GM18858 (cell line): ENCODE results near the gene DUSP14.

ENCODE experiments used
- ATAC-seq: cut with Tn5 transposase; IDR thresholded peaks from one replicate; pipeline ENCODE4 v1.9.1; 2021; ENCODE audit not compliant: unreplicated experiment

DUSP14 gene

DNA sequence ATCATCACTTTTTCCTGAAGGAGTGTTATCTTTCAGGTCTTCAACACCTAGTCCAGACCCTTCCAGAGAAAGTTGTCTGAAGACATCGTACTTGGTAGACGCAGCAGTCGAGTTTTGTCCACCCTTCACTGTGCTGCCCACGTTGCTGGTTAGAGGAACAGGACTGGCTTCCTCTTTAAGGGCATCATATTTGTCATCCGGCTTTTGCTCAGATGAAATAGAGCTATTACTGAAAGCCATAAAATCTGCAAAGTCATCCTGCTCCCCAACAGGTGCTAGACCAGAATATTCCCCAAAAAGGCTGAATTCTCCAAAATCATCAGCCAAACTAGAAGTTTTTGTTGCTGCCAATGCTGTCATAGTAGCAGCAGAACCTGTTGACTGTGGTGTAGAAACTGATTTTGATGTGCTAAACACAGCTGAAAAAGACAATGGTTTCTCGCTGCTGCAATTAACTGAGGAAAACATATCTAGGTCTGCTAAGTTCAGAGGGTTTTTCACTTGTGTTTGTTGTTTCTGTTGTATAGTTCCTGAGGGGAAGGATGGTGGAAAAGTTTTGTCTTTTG lies 63.8 kb downstream of the DUSP14 start:
- no peak for ATAC-seq

DNA sequence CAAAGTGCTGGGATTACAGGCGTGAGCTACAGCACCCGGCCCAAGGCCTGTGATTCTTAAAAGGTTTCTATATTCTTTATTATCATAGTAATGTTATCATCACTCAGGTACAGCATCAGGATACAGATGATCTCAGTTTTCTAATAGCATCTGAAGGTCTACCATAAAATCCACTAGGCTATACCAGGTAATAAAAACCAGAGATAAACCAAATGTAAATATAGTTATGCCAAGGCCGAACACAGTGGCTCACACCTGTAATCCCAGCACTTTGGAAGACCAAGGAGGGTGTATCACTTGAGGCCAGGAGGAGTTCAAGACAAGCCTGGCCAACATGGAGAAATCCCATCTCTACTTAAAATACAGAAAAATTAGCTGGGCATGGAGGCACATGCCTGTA lies 65.7 kb downstream of the DUSP14 start:
- no peak for ATAC-seq

DNA sequence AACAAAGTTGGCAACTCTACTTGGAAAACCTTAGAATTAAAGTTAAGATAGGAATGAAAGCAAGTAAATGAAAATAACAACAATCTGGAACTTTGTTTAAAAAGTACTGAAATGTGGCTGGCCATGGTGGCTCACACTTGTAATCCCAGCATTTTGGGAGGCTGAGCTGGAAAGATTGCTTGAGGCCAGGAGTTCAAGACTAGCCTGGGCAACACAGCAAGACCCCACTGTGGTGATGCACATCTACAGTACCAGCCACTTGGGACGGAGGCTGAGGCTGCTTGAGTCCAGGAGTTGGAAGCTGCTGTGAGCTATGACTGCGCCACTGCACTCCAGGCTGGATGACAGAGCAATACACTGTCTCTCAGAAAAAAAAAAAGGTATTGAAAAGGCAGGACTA lies 67.8 kb downstream of the DUSP14 start:
- ATAC-seq = no peak

DNA sequence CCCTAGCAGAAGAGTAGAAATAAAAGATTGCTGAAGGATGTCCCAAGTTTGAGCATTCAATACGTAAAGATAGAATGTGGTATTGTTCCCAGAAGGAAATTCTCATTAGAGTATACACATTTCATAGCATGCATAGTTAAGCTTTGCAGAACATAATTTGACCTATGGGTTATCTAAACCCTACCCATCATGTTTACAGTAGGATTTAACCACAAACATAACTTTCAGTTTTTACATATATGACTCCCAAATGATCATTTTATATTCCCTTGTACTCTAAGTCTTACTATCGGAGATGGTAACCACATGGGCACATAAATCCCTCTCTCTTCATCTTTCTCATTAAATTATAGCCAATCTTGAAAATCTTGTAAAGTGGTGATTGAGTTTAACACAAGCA lies 68.6 kb downstream of the DUSP14 start:
- ATAC-seq = no peak

DNA sequence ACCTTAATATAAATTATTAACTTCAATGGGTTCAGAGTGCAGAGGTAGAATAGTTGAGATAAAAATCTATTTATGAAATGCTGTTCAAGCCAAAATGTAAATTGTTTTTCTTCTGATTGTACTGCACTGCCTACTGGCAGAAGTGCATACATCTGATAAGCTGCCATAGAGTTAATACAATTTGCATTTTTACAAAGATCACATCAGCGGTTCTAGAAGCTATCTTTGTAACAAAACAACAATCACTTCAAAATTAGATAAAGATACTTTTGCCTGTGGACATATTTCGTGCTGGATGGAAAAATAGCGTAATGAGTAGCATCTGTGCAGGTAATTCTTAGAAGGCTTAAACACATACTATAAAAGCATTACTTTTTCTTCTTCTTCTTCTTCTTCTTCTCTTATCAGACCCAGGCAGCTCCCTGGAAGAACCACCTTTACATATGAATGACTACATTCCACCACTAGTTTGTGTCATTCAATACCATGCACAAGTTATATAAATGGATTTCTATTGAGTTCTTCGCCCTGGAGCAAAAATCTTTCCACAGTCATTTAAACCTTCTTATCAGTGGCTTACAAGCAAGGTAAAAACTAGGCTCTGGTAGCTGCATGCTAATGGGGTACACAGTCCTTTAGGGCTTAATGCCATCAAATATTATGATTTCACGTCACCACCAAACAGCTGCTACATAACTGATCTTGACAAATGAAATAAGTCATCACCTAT lies 72.5 kb downstream of the DUSP14 start:
- ATAC-seq = no peak
